HEK293 (cell line): ENCODE results near the gene SPTBN2.

Source experiments
- HOXA7 ChIP-seq: sonication (generic); formaldehyde crosslinking; IDR thresholded peaks from 2 replicates; pipeline ENCODE4 v1.8.1; 2022; ENCODE audit warnings: missing genetic modification reagents, borderline replicate concordance
- KLF16 ChIP-seq: fragments of 450-650 bp; formaldehyde crosslinking; IDR thresholded peaks from 2 replicates; pipeline ENCODE4 v1.5.1; 2017; ENCODE audit warnings: missing biosample characterization, missing genetic modification characterization
- KLF8 ChIP-seq: fragments of 450-650 bp; formaldehyde crosslinking; IDR thresholded peaks from 2 replicates; pipeline ENCODE4 v1.5.1; 2016; ENCODE audit warnings: missing biosample characterization, missing genetic modification characterization
- SALL2 ChIP-seq: fragments of 450-650 bp; formaldehyde crosslinking; IDR thresholded peaks from 2 replicates; pipeline ENCODE4 v1.5.0; 2017; ENCODE audit warnings: missing biosample characterization, mild to moderate bottlenecking, missing genetic modification characterization, borderline replicate concordance
- SCRT2 ChIP-seq: fragments of 450-650 bp; formaldehyde crosslinking; IDR thresholded peaks from 2 replicates; pipeline ENCODE4 v1.5.1; 2016; ENCODE audit warnings: missing biosample characterization, missing genetic modification characterization
- TSHZ1 ChIP-seq: fragments of 450-650 bp; formaldehyde crosslinking; IDR thresholded peaks from 2 replicates; pipeline ENCODE4 v1.5.1; 2016; ENCODE audit warnings: missing biosample characterization, missing genetic modification characterization, borderline replicate concordance
- YY2 ChIP-seq: fragments of 450-650 bp; formaldehyde crosslinking; IDR thresholded peaks from 2 replicates; pipeline ENCODE4 v1.5.1; 2016; ENCODE audit warnings: missing biosample characterization, missing genetic modification characterization
- ZBTB48 ChIP-seq: fragments of 450-650 bp; formaldehyde crosslinking; IDR thresholded peaks from 2 replicates; pipeline ENCODE4 v1.5.1; 2016; ENCODE audit warnings: missing biosample characterization, missing genetic modification characterization
- ZBTB7A ChIP-seq: fragments of 450-650 bp; formaldehyde crosslinking; IDR thresholded peaks from 2 replicates; pipeline ENCODE4 v1.5.1; 2016; ENCODE audit warnings: low read depth, missing biosample characterization, missing genetic modification characterization
- ZFHX2 ChIP-seq: fragments of 450-650 bp; formaldehyde crosslinking; conservative IDR thresholded peaks from 2 replicates; pipeline ENCODE4 v1.5.1; 2016; ENCODE audit warnings: missing biosample characterization, missing genetic modification characterization
- ZFP69B ChIP-seq: fragments of 450-650 bp; formaldehyde crosslinking; IDR thresholded peaks from 2 replicates; pipeline ENCODE4 v1.5.1; 2016; ENCODE audit warnings: missing biosample characterization, missing genetic modification characterization
- ZNF10 ChIP-seq: fragments of 450-650 bp; formaldehyde crosslinking; IDR thresholded peaks from 2 replicates; pipeline ENCODE4 v1.5.1; 2017; ENCODE audit warnings: missing biosample characterization, missing genetic modification characterization
- ZNF146 ChIP-seq: fragments of 450-650 bp; formaldehyde crosslinking; IDR thresholded peaks from 2 replicates; pipeline ENCODE4 v1.5.1; 2016; ENCODE audit warnings: missing biosample characterization, missing genetic modification characterization
- ZNF155 ChIP-seq: fragments of 450-650 bp; formaldehyde crosslinking; IDR thresholded peaks from 2 replicates; pipeline ENCODE4 v1.5.1; 2016; ENCODE audit warnings: missing biosample characterization, missing genetic modification characterization
- ZNF2 ChIP-seq: fragments of 450-650 bp; formaldehyde crosslinking; IDR thresholded peaks from 2 replicates; pipeline ENCODE4 v1.5.1; 2016; ENCODE audit warnings: missing biosample characterization, missing genetic modification characterization
- ZNF248 ChIP-seq: fragments of 450-650 bp; formaldehyde crosslinking; IDR thresholded peaks from 2 replicates; pipeline ENCODE4 v1.5.1; 2017; ENCODE audit warnings: missing biosample characterization, missing genetic modification characterization
- ZNF366 ChIP-seq: fragments of 450-650 bp; formaldehyde crosslinking; conservative IDR thresholded peaks from 2 replicates; pipeline ENCODE4 v1.5.1; 2016; ENCODE audit warnings: missing biosample characterization, missing genetic modification characterization
- ZNF394 ChIP-seq: fragments of 450-650 bp; formaldehyde crosslinking; IDR thresholded peaks from 2 replicates; pipeline ENCODE4 v1.5.1; 2016; ENCODE audit warnings: missing biosample characterization, missing genetic modification characterization, mild to moderate bottlenecking, moderate library complexity, borderline replicate concordance
- ZNF423 ChIP-seq: fragments of 450-650 bp; formaldehyde crosslinking; IDR thresholded peaks from 2 replicates; pipeline ENCODE4 v1.5.1; 2016; ENCODE audit warnings: missing biosample characterization, missing genetic modification characterization
- ZNF530 ChIP-seq: fragments of 450-650 bp; formaldehyde crosslinking; IDR thresholded peaks from 2 replicates; pipeline ENCODE4 v1.5.1; 2016; ENCODE audit warnings: low read depth, missing biosample characterization, missing genetic modification characterization
- ZNF585B ChIP-seq: fragments of 450-650 bp; formaldehyde crosslinking; IDR thresholded peaks from 2 replicates; pipeline ENCODE4 v1.5.1; 2016; ENCODE audit warnings: missing biosample characterization, missing genetic modification characterization
- ZNF654 ChIP-seq: fragments of 450-650 bp; formaldehyde crosslinking; IDR thresholded peaks from 2 replicates; pipeline ENCODE4 v1.5.1; 2016; ENCODE audit warnings: low read depth, missing biosample characterization, missing genetic modification characterization
- ZNF664 ChIP-seq: fragments of 450-650 bp; formaldehyde crosslinking; IDR thresholded peaks from 2 replicates; pipeline ENCODE4 v1.5.1; 2016; ENCODE audit warnings: missing biosample characterization, missing genetic modification characterization
- ZNF792 ChIP-seq: fragments of 450-650 bp; formaldehyde crosslinking; IDR thresholded peaks from 2 replicates; pipeline ENCODE4 v1.5.1; 2016; ENCODE audit warnings: missing biosample characterization, missing genetic modification characterization
- ZNF830 ChIP-seq: fragments of 450-650 bp; IDR thresholded peaks from 2 replicates; pipeline ENCODE4 v1.5.0; 2018; ENCODE audit warnings: missing biosample characterization, missing genetic modification characterization, low read depth, mild to moderate bottlenecking, moderate library complexity
- ZSCAN16 ChIP-seq: fragments of 450-650 bp; formaldehyde crosslinking; IDR thresholded peaks from 2 replicates; pipeline ENCODE4 v1.5.1; 2016; ENCODE audit warnings: missing biosample characterization, missing genetic modification characterization
- TF ChIP-seq, protein P1 (sequence below): IDR thresholded peaks from 2 replicates; pipeline ENCODE4 v1.6.1; 2011; ENCODE audit warnings: mild to moderate bottlenecking, low read depth, low read length, borderline replicate concordance
- TF ChIP-seq, protein P2 (sequence below): fragments of 450-650 bp; formaldehyde crosslinking; IDR thresholded peaks from 2 replicates; pipeline ENCODE4 v1.5.1; 2016; ENCODE audit warnings: missing biosample characterization, missing genetic modification characterization
- TF ChIP-seq, protein P3 (sequence below): fragments of 450-650 bp; formaldehyde crosslinking; IDR thresholded peaks from 2 replicates; pipeline ENCODE4 v1.5.1; 2016; ENCODE audit warnings: missing biosample characterization, missing genetic modification characterization, low read depth
- TF ChIP-seq, protein P4 (sequence below): fragments of 450-650 bp; formaldehyde crosslinking; IDR thresholded peaks from 2 replicates; pipeline ENCODE4 v1.5.1; 2016; ENCODE audit warnings: missing biosample characterization, missing genetic modification characterization

SPTBN2 gene

DNA sequence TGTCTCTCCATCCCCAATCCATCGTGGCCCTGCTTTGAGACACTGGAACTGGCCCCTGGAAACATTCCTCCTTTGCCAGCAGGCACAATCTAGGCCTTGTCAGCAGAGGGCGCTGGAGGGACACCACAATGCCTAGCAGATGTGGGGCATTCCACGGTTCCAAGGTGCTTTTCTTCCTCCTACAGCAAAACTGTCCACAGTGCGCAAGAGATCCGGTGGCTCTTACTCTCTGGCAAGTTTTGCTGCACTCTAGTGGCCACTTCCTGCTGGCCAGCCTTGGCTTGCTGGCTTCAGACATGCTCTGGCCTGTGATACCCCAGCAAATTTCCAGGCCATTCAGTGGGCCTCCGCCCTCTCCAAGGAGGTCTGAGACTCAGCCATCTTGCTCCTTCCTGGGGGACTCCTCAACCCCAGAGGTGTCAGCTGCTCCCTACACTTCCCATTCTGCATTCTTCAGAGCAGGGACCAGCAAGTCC, 34.2 kb downstream of the SPTBN2 start (continued):
- TF ChIP-seq, protein P1, sequence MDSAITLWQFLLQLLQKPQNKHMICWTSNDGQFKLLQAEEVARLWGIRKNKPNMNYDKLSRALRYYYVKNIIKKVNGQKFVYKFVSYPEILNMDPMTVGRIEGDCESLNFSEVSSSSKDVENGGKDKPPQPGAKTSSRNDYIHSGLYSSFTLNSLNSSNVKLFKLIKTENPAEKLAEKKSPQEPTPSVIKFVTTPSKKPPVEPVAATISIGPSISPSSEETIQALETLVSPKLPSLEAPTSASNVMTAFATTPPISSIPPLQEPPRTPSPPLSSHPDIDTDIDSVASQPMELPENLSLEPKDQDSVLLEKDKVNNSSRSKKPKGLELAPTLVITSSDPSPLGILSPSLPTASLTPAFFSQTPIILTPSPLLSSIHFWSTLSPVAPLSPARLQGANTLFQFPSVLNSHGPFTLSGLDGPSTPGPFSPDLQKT: no peak
- no peak for TF ChIP-seq ZSCAN16
- TF ChIP-seq ZBTB48 (tag by site-specific recombination): 0 out of 2 replicates have a peak, but pooled peaks have one; percentile 35
- no peak for TF ChIP-seq ZNF248
- TF ChIP-seq ZNF155: no peak
- TF ChIP-seq ZNF394 (tag by site-specific recombination): peak; percentile 59; the same call in 1 of the 2 replicates
- no peak for TF ChIP-seq ZNF423
- TF ChIP-seq ZNF10: no peak
- no peak for TF ChIP-seq SALL2 (tag by site-specific recombination)
- TF ChIP-seq, protein P2, sequence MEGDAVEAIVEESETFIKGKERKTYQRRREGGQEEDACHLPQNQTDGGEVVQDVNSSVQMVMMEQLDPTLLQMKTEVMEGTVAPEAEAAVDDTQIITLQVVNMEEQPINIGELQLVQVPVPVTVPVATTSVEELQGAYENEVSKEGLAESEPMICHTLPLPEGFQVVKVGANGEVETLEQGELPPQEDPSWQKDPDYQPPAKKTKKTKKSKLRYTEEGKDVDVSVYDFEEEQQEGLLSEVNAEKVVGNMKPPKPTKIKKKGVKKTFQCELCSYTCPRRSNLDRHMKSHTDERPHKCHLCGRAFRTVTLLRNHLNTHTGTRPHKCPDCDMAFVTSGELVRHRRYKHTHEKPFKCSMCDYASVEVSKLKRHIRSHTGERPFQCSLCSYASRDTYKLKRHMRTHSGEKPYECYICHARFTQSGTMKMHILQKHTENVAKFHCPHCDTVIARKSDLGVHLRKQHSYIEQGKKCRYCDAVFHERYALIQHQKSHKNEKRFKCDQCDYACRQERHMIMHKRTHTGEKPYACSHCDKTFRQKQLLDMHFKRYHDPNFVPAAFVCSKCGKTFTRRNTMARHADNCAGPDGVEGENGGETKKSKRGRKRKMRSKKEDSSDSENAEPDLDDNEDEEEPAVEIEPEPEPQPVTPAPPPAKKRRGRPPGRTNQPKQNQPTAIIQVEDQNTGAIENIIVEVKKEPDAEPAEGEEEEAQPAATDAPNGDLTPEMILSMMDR (tag by site-specific recombination): peak; percentile 95
- TF ChIP-seq ZFP69B: no peak
- TF ChIP-seq, protein P3, sequence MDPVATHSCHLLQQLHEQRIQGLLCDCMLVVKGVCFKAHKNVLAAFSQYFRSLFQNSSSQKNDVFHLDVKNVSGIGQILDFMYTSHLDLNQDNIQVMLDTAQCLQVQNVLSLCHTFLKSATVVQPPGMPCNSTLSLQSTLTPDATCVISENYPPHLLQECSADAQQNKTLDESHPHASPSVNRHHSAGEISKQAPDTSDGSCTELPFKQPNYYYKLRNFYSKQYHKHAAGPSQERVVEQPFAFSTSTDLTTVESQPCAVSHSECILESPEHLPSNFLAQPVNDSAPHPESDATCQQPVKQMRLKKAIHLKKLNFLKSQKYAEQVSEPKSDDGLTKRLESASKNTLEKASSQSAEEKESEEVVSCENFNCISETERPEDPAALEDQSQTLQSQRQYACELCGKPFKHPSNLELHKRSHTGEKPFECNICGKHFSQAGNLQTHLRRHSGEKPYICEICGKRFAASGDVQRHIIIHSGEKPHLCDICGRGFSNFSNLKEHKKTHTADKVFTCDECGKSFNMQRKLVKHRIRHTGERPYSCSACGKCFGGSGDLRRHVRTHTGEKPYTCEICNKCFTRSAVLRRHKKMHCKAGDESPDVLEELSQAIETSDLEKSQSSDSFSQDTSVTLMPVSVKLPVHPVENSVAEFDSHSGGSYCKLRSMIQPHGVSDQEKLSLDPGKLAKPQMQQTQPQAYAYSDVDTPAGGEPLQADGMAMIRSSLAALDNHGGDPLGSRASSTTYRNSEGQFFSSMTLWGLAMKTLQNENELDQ: no peak
- TF ChIP-seq ZNF530: no peak
- TF ChIP-seq ZFHX2 (tag by site-specific recombination): 0 out of 2 replicates have a peak, but pooled peaks have one; percentile 11
- TF ChIP-seq TSHZ1 (tag by site-specific recombination): no peak
- TF ChIP-seq ZNF792 (tag by site-specific recombination): no peak
- TF ChIP-seq KLF16 (tag by site-specific recombination): no peak
- no peak for TF ChIP-seq ZNF830
- no peak for TF ChIP-seq ZNF146 (tag by site-specific recombination)
- TF ChIP-seq ZNF585B (tag by site-specific recombination): no peak
- TF ChIP-seq HOXA7 (CRISPR knock-in tag): no peak
- TF ChIP-seq, protein P4, sequence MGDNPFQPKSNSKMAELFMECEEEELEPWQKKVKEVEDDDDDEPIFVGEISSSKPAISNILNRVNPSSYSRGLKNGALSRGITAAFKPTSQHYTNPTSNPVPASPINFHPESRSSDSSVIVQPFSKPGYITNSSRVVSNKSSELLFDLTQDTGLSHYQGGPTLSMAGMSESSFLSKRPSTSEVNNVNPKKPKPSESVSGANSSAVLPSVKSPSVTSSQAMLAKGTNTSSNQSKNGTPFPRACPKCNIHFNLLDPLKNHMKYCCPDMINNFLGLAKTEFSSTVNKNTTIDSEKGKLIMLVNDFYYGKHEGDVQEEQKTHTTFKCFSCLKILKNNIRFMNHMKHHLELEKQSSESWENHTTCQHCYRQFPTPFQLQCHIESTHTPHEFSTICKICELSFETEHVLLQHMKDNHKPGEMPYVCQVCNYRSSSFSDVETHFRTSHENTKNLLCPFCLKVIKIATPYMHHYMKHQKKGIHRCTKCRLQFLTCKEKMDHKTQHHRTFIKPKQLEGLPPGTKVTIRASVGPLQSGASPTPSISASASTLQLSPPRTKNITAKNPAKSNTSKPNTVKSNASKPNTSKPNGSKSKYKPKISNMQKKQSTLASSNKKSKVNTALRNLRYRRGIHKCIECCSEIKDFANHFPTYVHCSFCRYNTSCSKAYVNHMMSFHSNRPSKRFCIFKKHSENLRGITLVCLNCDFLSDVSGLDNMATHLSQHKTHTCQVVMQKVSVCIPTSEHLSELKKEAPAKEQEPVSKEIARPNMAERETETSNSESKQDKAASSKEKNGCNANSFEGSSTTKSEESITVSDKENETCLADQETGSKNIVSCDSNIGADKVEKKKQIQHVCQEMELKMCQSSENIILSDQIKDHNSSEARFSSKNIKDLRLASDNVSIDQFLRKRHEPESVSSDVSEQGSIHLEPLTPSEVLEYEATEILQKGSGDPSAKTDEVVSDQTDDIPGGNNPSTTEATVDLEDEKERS: no peak
- no peak for TF ChIP-seq YY2 (tag by site-specific recombination)
- TF ChIP-seq KLF8 (tag by site-specific recombination): no peak
- no peak for TF ChIP-seq ZNF664
- no peak for TF ChIP-seq ZBTB7A (tag by site-specific recombination)
- TF ChIP-seq SCRT2 (tag by site-specific recombination): no peak
- TF ChIP-seq ZNF2: peak; percentile 36; the same call in 1 of the 2 replicates
- peak; percentile 97 for TF ChIP-seq ZNF654
- TF ChIP-seq ZNF366 (tag by site-specific recombination): no peak
